Measurements from ENCODE around the gene PALLD. TPM values are rescaled to one million over a fixed set of nuclear protein-coding genes. Genes with fewer than 3 reads are reported as not detected.

Gene PALLD
- total RNA-seq, 3 donors from 2014 or later: 112 to 663 (median 150) TPM

DNA sequence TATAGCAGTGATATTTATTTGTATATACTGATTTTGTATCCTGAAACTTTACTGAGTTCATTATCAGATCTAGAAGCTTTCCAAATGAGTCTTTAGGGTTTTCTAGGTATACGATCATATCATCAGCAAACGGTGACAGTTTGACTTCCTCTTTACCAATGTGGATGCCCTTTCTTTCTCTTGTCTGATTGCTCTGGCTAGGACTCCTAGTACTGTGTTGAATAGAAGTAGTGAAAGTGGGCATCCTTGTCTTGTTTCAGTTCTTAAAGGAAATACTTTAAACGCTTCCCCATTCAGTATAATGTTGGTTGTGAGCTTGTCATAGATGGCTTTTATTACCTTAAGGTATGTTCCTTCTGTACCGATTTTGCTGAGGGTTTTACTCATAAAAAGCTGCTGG lies 475.7 kb downstream of the PALLD start:
- Histone ChIP-seq H3K9me3 (peaks cover 49% of the 10 kb centered on the region), H3K4me3 (no peak overlapping the region), H3K4me1 (ENCODE audit: low read depth) (no peaks in the 10 kb centered on the region), H3K36me3 (ENCODE audit: low read depth) (no peaks in the 10 kb centered on the region)
- TF ChIP-seq, protein P1, sequence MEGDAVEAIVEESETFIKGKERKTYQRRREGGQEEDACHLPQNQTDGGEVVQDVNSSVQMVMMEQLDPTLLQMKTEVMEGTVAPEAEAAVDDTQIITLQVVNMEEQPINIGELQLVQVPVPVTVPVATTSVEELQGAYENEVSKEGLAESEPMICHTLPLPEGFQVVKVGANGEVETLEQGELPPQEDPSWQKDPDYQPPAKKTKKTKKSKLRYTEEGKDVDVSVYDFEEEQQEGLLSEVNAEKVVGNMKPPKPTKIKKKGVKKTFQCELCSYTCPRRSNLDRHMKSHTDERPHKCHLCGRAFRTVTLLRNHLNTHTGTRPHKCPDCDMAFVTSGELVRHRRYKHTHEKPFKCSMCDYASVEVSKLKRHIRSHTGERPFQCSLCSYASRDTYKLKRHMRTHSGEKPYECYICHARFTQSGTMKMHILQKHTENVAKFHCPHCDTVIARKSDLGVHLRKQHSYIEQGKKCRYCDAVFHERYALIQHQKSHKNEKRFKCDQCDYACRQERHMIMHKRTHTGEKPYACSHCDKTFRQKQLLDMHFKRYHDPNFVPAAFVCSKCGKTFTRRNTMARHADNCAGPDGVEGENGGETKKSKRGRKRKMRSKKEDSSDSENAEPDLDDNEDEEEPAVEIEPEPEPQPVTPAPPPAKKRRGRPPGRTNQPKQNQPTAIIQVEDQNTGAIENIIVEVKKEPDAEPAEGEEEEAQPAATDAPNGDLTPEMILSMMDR (IDR thresholded peaks at IDR 0.05): no peak
- no peak for ATAC-seq
- no peak for DNase-seq
- intact Hi-C loops (cut with DNase I, micrococcal nuclease): no loop called here

Other genes with a start within 250 kb of the PALLD start
- 100 to 1,000 TPM in 1 of 3 donors, 10 to 100 TPM in 2; 45.6 to 118 (median 50.4) TPM for gene DDX60, start 178.3 kb upstream of the PALLD start, total RNA-seq
- gene DDX60L, start 16.6 kb upstream of the PALLD start, total RNA-seq: 10 to 100 TPM; 20.3 to 34.9 (median 32.1) TPM

All from mucosa of descending colon (tissue), 3 donors.